ENCODE data around the gene PHEX.

PHEX gene

DNA sequence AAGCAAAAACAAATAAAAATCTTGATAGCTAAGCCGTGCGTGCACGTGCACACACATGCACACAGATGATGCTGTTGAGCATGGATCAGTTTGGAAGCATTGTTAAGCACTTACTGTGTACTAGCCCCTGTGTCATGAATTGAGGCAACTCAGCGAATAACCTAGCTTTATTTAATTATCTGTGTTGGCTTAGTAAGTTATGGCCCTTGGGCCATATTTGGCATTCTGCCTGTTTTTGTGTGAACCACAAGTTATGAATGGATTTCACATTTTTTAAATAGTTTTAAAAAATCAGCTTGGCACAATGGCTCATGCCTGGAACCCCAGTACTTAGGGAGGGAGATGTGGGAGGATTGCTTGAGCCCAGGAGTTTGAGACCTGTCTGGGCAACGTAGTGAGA is 126.9 kb downstream of the PHEX start:
- no peak for DNase-seq

DNA sequence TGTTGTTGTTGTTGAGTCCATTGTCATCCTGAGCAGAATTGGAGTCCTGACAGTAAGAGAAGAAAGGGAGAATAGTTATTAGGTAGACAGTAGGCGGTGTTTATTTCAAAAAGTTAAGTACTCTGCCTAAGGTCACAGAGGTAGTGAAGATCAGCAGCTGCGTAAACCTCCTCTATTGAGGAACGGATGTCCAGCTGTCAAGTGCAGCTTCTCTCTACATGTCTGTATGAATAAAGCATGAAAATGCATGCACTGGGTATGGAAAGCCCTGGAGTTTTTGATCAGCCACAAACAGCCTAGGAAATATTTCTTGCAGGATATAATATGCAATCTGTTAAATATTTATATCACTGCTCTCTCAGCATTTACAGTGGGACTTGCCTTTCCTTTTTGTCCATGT is 131.2 kb downstream of the PHEX start:
- no peak for DNase-seq

DNA sequence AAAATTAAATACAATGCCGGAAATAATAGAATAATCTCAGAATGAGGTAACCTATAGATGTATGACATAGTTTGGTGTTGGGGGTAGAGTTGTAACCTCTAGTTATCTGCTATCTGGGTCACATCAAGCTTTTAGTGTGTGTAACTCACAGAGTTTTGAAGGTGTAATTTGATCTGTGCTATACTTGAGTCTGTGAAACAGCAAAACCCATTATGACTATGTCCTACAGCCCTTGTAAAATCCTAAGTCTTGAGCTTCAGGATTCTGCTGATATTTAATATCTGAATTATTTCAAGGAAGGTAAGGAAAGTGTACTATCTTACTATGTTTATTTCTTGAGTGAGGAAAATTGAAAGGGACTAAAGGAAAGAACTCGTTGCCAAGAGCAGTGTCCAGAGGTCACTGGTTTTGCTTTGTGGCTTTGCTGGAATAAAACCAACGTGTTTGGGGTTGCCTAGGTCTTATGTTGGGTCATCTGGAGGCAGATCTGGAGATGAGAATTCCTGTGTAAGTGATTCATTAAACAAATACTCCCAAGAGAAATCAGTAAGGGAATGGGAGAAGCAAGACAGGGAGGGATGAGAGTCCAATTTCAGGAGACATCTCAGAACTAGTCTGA is 132.8 kb downstream of the PHEX start:
- DNase-seq, result no peak

DNA sequence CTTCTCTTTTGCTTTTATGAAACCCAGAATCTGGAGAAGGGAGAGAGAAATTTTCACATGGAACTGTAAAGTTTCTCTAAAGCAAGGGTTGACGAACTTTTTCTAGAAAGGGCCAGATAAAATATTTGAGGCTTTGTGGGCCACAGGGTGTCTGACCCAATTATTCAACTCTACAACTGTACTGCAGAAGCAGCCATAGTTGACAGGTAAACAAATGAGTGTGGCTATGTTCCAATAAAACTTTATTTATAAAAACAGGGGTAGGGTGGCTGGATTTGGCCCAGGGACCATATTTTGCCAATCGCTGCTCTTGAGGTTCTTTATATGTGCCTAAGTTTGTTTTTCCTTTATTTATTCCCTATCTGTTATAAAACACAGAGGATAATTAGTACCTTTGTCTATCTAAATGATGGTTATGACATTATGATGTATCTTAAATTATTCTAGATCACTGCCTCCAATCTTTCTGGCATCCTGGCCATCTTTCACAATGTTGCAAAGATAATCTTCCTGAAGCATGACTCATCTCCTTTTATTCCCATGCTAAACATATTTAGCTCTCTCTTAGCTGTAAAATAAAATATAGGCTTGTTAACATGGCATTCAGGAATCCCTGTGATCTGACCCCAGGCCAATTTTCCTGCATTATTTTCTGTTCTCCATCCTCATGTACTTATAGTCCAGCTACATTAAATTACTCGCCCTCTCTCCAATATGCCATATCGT is 133.8 kb downstream of the PHEX start:
- DNase-seq, result no peak

DNA sequence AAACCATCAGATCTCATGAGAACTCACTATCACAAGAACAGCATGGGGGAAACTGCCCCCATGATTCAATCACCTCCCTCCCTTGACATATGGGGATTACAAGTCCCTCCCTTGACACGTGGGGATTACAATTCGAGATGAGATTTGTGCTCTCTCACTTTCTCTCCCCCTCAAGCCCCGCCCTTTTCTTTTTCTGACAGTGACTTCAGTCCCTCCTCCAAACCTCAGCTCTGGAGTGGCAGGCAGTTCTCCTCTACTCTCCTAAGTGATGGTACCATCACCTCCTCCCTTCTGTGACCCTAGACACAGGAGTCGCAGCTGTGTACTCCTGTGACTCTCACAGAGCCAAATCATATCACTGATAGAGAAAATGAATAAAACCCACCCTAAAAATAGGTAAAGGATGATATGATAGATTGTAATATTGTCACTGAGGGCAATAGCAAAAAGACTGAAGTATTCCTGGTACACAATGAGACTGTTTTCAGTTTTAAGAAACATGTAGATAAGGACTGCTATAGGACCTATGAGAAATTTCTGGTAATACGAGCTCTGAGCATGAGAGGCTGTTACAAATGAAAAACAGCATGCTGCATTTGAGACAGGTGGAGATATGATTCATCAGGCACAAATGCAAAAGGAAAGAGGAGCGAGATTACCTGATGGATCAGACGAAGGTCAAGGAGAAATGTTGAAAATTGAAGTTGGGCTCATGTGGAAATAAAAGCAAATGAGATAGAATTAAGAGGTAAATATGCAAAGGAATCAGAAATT is 139.3 kb downstream of the PHEX start:
- no peak for DNase-seq

DNA sequence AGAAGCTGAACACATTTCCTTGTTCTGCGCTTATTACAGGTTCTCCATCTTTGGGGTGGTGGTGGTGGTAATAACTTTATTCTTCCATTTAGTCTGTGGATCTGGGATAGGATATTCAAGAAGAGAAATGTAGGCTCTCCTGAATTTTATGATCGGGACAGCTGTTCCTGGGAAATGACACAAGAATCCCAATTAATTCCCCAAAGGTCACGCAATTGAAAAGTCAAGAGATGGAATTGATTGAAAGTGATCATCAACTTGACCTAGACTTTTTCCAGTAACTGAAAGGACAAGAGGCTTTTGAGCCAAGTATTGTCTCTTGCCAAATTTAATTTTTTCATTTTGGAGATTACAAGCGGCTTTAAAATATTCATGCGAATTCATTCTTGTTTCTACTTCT is 141.8 kb downstream of the PHEX start:
- no peak for DNase-seq

DNA sequence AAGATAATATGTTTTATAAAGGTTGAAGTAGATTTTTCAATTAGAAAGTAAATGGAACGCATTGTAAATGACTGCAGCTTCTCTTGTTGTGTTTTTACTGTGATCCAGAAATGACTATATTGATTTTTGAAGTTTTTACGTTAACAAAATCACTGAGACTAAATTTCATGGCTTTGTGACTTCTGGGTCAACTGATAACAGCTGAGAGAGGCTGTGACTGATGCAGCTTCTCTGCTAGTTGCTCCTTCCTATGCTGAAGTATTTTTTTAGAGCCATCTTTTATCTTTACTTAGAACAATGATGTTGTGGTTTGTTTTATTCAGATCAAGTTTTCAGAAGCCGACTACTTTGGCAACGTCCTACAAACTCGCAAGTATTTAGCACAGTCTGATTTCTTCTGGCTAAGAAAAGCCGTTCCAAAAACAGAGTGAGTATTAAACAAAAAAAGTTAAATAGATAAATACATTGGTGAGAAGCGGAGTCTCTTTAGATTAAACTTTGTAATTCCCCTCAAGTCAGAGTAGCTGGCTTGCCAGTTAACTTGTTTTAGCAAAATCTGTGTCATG is 145.9 kb downstream of the PHEX start:
- DNase-seq, result no peak

DNA sequence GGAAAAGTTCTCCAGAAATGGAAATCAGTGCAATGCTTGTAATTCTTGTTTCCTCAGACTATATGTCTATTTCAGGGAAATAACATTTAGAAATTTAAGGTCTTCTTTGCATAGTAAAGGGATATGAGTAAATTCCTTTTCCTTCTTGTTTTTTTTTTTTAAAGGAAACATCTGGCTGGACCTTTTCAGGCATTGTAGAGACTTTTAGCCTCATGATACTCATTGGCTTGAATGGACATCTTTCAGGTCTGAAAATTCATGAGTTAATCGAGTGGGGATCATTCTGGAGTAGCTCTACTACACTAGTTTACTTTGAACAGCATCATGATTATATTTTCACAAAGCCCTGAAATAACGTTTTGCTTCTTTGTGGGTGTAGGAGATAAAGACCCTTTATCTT is 152.0 kb downstream of the PHEX start:
- DNase-seq, result no peak

DNA sequence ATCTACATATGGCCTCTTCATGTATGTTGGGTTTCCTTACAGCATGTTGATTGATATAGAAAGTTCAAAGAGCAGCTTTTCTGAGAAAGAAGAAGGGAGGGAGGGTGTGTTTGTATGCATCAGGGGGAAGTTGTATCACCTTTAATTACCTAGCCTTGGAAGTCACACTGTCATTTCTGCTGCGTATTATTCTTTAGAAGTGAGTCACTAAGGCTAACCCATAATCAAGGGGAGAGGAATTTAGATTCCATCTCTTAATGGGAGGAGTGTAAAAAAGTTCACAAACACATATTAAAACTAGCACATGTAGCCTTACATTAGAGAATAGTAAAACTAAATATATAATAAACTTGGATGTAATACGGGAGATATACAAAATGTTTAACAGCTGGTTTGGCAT is 154.0 kb downstream of the PHEX start:
- DNase-seq, result no peak

DNA sequence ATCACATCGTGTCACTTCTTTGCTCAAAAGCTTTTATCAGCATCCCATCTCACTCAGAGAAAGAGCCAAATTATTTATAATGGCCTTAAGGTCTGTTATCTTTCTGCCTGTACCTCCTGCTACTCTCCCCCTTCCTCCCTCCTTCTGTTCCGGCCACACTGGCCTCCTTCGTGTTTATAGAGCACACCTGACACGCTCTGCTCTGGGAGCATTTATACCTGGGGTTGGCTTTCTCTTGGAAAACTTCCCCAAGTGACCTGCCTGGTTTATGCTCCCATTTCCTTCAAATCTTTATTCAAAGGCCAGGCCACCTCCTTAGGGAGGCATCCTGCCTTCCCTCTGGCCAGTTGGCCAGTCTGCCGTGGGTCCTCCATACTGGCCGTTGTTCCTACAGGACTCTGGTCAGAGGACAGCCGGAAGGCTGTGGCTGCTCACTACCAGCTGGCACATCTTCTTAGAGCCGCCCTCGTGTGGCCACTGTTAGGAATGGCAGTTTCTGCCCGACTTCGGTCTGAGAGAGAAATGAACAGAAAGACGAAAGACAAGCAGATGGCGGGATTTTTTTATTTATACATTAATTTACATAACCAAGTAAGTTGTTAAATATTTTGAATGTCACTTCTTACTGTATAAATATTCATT is 160.4 kb downstream of the PHEX start:
- DNase-seq, result peak; percentile 15 to 28

DNA sequence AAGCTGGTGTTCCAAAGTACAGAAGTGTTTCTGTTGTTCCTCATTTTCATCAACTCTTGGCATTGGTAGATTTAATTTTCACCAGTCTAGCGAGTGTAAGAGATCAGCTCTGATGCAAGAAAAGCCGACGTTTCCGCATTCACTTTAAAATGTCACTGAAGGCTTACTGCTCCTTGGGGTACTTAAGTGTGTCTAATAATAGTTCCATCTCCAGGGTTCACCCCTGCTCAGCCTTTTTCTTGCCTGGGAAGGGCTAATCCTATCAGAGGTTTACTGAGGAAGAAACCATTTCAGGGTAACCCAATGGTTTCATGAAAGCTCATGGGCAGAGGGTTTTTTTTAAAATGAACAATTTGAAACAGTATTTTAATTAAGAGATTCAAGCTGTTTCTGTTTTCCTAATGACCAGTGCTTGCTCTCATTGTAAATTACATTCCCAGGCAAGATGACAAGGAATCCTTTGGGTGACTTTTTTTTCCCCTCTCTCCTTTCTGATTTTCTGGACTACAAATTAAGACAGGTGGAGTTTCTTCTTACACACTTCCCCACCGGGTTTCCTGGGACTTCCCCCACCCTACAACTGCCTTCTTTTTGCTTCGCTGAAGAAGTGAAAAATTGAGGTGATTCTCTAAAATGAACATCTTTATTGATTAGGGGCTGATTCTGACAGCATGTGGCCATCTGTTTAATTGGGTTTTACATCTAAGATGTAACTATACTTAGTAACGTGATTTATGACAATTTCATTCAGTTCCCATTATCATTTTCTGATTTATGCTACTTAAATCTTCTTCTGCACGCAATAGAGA is 161.9 kb downstream of the PHEX start:
- DNase-seq, result no peak

DNA sequence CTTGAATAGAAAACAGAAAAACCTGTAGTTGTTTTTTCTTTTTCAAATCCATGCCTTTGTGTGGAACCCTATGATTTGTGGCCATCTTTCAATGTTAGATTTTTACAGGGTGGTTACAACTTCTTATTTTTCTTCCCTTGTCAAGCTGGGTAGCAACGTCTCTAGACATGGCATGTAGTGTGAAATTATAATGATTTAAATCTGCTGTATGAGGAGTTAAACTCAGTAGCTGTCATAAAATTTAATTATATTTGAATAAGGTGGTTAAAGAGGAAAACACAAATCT is 162.5 kb downstream of the PHEX start:
- no peak for DNase-seq

DNA sequence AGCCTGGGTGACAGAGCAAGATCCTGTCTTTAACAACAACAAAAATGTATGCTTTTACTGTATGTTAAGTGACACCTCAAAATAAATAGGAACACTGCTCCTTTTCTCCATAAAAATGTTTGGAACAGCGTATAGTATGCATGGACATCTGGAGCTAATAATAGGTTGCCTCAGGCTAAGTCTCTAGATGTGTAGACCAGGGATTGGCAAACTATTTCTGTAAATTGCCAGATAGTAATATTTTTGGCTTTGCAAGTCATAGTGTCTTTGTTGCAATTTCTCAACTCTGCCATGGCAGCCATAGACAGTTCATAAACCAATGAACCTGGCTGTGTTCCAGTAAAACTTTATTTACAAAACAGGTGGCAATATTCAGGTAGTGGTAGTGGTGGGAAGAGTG is 164.0 kb downstream of the PHEX start:
- DNase-seq, result no peak

DNA sequence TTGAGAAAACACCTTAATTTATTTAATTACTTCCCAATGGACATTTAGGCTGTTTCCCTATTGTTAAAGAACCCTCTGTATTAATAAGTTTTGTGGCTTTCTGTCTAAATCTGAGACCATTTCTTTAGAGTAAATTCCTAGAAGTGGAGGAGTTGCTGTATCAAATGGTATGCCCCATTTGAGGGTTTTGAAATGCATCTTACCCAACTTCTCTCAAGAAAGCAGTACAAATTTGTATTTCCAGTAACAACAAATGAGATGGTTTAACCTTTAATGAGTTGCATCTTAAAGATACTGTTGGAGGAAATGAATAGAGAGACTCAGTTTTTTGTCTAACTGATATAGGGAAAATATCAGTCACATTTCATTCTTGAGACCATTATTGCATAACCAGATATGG is 170.1 kb downstream of the PHEX start:
- no peak for DNase-seq

DNA sequence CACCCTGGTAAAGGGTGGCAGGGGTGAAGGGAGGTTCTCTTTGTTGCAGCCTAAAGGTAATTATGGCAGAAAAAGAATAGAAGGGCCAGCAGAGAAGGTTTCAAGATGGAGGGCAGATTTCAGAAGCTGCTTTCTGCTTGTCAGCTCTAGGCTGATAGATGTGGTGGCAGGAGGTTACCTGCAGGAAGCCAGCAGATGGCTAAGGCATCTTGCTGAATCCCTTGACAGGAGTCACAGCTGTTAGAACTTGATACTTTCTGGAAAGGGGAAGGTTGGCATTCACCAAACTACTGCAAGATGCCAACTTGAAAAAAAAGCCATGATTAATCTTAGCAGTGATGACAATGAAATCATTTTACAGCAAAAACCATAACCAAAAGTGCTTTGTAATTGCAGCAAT is 171.1 kb downstream of the PHEX start:
- no peak for DNase-seq

DNA sequence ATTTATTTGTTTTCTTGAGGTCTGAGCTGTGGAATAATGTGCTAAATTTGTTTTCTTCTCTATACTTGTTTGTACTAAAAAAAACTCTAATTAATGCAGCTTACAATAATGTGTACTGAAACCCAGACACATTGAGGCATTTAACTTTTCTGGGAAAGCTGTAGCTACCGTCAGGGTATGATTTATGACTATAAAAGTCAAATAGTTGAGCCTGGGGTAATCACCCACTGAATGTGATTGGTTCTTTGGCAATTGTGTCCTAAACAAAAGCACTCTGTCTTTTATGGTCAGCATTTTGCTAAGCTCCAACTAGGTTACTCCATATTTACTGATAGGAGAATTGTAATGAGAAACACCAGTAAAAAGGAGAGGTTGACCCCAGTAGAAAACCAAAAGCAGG is 174.7 kb downstream of the PHEX start:
- DNase-seq, result no peak

DNA sequence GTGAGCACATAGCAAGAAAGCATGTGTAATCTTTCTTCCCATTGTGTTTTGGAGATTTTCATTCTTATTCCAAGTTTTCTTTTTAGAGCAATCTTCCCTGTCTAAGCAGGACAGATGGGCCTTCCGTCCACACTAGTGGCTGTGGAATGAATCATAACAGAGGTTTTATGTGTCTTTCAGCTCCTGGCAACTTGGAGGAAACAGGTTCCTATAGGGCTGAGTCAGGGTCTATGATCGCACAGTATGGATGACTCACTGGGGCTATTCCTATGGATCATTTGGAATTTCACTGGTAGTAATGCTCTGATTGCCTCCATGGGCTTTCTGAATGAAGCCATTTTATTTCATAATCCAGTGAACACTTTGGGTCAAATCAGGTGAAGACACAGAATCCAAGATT is 188.8 kb downstream of the PHEX start:
- DNase-seq, result no peak

DNA sequence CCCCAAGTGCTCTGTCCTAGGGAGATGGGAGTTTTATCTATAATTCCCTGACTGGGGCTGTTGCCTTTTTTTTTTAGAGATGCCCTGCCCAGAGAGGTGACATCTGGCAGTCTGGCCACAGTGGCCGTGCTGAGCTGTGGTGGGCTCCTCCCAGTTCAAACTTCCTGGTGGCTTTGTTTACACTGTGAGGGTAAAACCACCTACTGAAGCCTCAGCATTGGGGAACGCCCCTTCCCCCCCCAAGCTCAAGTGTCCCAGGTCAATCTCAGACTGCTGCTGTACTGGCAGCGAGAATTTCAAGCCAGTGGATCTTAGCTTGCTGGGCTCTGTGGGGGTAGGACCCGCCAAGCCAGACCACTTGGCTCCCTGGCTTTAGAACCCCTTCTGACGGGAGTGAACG is 202.3 kb downstream of the PHEX start:
- DNase-seq, result no peak

DNA sequence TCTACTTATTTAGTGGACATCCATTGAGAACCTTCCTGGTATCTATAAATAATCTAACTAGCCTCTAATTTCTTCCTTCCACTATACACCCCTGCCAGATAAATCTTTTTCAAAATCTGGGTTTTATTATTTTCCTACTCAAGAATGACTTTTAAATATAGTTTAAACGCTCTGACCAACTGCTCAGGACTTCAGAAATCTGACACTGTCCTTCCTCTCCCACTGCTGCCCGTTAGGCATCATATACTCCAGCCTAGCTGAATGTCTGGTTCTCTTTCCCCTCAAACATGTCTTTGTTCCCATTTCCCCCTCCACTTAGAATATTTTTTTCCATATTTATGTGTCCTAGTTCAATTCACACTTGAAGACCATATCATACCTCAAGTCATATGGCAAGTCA is 205.4 kb downstream of the PHEX start:
- DNase-seq, result no peak

DNA sequence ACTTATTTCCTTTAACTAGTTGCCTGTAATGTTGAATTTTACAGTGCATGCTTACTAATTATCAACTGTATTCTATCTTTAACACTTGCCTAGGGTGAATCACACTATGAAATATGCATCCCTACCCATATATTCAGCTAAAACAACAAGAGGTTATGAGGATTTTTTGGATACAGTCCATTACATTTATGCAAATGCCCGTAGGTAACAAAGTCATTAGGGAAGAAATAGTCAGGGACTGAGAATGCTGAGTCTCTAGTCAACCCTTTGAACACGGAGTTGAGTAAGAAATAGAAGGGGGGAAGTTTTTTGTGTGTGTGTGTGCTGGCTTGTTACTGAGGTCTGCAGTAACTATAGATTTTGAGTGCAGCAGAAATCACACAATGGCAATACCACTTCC is 214.5 kb downstream of the PHEX start:
- DNase-seq, result no peak

DNA sequence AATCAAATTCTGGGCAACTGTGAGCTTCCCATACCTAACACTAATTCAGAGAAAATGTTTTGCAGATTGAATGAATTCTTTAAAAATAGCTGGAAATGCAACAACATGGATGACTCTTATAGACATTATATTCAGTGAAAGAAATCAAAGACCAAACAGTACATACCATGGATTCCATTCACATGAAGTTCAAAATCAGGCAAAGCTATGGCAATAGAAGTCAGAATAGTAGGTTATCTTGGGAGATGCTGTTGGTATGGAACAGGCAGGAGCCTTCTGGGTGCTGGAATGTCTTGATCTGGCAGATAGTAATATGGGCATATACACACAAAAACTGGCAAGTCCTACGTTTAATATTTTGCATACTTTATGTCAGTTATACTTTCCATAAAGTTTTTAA is 215.0 kb downstream of the PHEX start:
- DNase-seq, result no peak

DNA sequence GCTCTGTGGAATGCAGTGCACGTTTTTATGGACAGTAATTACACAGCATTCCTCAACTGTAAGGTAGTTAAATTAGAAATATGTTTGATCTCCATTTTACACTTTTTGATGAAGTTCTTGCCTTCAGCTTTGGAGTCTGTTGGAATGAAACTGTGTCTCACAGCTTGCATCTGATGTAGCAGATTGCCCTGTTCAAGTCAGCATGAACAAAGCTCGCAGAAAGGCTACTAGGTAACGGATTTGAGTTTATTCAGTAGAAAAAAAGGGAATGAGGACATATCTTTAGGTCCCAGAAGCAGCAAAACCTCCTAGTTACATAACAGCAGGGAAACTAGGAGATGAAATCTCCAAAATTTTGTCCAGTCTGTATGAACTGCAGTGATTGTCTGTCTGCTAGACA is 216.3 kb downstream of the PHEX start:
- no peak for DNase-seq

DNA sequence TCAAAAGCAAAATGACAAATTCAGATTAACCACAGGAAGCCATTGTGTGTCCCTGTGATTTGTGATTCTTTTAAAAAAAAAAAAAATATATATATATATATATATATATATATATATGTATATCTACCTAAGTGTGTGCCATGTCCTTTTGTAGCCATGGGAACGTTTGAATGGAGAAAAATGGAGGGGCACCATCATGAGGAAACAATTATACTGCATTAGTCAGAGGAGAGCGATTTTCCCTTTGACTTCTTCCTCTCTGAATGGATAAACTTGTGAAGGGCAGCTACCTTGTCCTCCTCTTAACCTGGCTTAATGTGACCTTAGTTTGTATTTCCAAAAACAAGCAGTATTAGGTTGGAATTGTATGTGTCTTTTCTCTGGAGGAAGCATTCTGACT is 217.2 kb downstream of the PHEX start:
- DNase-seq, result no peak

Data from activated CD4-positive, alpha-beta T cell treated with anti-CD3 and anti-CD28 coated beads, Interleukin-2, amount 50 U/mL, for 4 hours (primary cell).